GM19467 (cell line): ENCODE measurements around the gene PEX11G.

Source experiments
- ATAC-seq: cut with Tn5 transposase; IDR thresholded peaks from one replicate; pipeline ENCODE4 v1.9.1; 2021; ENCODE audit warnings: mild to moderate bottlenecking, moderate library complexity; ENCODE audit not compliant: unreplicated experiment

PEX11G gene

DNA sequence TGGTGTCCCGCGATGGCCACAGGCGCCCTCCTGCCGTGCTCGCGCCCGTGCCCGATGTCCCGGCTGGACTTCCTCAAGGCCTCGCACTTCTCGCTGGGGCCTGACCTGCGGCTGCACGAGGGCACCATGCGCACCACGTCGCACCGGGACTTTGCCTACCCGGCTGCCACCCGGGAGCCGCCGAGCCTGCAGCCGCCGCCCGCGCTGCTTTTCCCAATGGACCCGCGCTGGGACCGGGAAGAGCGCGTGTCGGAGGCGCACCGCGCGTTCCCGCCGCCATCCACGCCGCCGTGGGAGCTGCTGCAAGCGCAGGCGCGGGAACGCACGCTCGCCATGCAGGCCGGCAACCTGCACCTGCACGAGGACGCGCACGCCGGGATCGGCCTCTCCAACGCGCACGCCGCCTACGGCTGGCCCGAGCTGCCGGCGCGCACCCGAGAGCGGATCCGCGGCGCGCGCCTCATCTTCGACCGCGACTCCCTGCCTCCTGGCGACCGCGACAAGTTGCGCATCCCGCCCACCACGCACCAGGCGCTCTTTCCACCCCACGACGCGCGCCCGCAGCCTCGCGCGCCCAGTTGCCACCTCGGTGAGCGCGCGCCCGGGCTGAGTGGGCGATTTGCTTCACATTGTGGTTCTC is 12.1 kb upstream of the PEX11G start:
- ATAC-seq = no peak

DNA sequence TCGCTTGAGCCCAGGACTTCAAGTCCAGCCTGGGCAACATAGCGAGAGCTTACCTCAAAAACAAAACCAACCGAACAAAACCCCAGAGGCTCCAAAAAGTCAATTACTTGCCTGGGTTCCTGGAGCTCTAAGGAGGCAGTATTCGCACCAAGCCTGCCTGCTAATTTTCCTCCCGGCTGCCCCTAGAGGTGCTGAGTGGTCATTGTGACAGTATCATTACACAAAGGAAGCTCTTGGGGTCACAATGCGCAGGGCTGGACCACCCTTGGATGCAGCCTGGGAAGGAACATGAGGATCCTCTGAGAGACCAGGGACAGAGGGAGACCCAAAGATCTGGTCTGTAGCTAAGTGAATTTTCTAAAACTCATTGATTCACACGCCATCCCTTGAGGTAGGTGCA is 8.5 kb upstream of the PEX11G start:
- no peak for ATAC-seq

DNA sequence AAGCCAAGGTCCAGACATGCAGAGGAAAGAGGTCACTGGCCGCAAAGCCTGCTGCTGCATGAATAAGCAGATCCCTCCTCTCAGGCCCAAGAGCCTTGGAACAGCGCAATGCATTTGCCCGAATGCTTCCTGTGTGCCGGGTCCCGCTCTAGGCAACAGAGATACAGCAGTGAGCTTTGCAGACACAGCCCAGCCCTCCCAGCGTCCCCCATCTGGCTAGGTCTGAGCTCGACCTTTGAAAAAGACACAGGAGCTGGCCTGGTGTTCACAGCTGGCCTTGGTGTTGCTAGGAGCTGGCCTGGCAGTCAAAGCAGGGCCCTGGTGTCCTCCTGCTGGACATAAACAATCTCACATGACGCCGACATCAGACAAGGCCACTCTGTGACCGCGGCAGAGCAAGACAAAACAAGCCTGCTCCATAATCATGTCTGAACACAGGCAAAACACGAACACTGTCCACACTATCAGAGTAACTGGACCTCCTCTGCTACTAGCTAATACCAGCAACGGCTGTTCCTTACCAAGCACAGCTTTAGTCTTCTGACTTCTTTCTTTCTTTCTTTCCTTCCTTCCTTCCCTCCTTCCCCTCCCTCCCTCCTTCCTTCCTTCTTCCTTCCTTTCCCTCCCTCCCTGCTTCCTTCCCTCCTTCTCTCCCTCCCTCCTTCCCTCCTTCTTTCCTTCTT is 5.7 kb upstream of the PEX11G start:
- ATAC-seq = no peak

DNA sequence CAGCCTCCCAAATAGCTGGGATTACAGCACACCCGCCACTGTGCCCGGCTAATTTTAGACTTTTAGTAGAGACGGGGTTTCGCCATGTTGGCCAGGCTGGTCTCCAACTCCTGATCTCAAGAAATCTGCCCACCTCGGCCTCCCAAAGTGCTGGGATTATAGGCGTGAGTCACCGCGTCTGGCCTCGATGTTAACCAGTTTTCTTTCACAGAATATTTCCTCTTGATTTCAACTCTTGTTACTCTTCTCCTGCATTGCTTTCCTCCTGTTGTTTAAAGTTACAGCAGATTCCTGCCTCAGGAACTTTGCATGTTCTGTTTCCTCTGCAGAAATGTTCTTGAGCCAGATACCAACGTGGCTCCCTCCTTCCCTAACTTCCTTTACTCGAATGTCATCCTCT is 3.7 kb upstream of the PEX11G start:
- no peak for ATAC-seq

DNA sequence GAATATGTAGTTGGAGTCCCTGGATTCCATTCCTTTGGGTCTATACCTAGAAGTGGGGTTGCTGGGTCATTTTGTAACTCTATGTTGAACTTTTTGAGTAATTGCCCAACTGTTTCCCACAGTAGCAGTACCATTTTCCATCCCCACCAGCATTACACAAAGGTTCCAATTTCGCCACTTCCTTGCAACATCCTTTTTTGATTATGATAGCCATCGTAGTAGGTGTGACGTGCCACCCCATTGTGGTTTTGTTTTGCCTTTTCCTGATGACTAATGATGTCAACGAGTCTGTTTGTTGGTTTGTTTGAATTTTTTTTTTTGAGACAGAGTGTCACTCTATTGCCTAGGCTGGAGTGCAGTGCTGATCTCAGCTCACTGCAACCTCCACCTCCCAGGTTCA is 3.3 kb upstream of the PEX11G start:
- no peak for ATAC-seq

DNA sequence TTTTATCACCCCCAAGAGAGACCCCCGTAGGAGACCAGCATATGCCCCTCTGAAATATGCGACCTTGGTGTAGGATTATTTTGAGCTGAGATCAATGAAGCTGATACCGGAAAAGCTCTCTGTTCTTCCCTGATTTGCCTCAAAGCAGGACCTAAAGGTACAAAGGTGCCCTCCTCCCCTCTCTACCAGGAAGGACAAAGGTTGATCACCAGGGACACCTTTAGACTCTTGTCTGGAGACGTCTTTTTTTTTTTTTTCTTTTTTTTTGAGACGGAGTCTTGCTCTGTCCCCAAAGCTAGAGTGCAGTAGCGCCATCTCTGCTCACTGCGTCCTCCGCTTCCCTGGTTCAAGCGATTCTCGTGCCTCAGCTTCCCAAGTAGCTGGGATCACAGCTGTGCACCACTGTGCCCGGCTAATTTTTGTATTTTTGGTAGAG is 792 bp upstream of the PEX11G start:
- ATAC-seq = no peak

DNA sequence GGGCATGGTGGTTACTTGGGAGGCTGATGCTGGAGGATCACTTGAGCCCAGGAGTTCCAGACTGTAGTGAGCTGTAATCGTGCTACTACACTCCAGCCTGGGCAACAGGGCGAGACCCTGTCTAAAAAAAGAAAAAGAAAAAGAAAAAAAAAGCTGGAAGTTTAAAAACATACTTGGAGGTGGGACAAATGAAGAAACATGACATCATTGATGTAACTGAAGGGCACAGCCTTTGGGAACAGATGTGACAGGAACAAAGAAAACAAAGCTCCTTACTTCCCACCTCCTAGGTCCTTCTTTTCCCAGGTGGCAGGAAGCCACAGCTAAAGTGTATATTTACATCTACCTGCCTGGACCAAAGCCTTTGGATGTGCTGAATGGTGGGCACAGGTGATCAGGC is 1.9 kb downstream of the PEX11G start:
- ATAC-seq = no peak

DNA sequence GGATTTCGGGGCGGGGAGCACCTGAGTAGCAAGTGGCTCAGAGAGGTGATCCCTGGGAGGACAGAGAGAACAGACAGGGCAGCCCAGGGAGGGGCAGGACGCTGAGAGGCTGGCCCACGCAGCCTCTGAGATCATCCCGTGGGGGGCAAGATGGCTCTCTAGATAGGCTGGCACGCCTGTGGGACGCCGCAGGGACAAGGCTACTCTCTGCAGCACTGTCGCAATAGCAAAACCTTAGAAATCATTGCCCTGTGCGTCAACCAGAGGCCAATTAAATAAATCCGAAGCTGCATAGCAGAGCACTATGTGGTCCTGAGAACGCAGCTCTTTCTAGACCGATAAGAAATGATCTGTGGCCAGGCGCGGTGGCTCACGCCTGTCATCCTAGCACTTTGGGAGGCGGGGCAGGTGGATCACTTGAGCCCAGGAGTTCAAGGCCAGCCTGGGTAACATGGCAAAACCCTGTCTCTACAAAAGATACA is 5.1 kb downstream of the PEX11G start:
- no peak for ATAC-seq

DNA sequence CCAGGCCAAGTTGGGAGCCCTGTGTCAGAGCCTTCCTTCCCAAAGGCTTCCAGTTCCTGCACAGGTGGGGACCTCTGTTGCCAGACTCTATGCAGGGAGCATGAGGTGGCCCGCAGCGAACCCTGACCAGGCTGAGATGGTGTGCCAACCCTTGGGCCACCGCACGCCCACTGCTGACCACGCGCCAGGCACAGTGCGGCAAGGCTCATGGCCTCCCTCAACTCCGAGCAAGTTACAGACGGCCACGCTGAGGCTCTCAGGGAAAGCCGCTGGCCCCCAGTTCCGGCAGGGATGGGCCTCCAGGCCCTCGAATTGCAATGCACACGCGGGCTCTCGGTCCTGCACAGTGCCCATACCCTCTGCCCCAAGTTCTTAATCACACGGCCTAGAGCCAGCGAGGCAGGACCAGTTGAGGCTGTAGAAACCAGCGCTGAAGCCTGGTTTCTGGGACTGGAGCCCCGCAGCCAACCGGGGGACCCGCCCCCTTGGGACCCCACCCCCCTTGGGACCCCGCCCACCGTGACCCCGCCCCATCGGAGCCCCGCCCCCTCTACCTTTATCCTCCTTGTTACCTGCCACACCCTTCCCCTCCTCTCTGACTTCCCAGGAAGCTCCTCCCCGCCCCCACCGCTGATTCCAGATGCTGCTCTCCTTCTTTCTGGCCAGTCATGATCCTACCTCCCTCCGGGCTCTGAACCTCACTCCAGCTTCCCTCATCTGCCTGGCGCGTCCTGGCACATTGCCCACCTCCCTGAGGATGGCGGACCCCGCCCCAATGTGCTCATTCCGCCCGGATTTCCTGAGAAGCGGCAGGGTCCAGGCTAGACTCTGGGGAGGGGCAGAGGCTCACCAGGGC is 6.0 kb downstream of the PEX11G start:
- ATAC-seq = no peak

DNA sequence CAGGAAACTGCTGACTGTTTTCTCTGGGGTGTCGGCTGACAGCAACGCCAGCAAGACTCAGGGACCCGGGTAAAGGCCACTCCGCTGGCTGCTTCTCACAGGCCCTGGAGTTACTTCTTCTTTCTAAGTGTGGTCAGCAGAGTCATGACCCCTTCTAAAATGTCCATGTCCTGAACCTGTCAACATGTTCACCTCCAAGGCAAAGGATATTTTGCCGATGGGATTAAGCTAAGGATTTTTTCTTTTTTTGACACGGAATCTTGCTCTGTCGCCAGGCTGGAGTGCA is 7.9 kb downstream of the PEX11G start:
- ATAC-seq = no peak

DNA sequence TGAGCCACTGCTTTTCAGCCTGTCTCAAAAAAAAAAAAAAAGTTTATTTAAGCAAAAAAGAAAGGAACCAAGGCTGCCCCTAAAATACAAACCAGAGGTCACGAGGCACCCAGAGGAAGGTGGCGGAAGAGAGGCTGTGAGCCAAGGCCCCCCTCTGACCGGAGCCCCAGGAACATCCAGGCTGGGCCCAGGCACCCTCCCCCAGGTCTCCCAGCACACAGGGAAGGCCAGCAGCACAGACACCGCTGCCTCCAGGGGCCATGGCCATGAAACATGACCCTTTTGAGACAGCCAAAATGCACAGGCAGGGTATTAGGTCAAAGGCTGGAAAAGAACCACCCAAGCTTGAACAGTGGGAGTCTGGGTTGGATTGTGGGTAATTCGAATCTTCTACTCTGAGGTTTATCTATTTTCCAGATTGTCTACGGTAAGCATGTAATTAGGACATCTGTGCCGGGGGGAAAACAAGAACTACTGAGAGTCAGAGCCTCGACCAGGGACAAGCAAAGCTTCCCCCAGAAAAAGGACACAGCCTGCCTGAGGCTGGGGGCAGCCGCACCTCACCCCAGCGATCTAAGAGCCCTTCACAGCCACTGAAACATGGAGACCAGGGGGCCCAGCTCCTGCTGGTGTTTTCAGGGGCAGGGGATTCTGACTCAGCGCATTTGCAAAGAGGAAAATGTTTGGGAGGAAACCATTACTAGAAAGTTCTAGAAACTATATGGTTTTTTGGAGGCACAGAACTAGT is 8.4 kb downstream of the PEX11G start:
- ATAC-seq = no peak

DNA sequence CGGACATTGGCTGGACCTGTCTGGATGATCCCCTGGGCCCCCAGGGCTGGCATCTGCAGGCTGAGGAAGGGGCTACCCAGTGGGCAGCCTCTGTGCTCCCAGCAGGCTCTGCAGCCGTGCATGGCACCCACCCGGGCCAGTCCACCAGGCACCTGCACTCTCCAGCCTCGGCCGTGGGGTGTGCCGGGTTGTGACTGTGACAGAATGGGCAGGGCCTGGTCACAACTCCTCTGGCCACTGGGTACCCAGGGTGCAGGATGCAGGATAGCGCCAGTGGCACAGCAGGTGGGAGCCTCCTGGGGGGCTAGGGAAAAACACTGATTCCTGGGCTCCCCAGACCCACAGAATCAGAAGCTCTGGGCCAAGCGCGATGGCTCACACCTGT is 10.0 kb downstream of the PEX11G start:
- ATAC-seq = no peak

DNA sequence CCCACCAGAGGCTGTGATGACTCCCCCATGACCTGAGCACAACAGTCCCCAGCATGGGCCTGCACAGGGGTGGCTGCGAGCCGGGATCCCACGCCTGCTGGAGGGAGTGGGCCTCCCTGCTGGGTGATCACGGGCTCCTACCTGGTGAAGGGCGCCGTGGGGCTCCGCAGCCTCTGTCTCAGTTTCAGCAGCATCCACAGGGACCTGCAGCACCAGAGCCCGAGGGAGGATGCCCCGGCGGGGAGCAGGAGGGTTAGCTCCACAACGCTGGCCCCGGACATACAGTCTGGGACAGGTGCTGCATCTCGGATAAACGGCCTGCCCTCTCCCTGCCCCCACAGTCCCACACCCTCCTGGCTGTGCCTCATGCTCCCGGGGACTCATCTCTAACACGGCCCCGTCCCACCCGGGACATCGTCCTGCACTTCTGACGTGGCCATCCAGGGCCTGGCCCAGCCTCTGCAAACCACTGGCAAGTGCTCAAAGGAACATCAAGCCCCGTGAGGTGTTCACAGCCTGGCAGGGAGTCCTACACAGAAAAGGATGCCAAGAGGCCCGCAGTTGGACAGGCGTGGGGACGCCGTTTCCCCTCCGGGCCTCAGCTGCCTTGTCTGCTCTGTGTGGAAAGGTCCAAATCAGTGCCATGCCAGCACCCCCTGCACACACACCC is 10.5 kb downstream of the PEX11G start:
- no peak for ATAC-seq

DNA sequence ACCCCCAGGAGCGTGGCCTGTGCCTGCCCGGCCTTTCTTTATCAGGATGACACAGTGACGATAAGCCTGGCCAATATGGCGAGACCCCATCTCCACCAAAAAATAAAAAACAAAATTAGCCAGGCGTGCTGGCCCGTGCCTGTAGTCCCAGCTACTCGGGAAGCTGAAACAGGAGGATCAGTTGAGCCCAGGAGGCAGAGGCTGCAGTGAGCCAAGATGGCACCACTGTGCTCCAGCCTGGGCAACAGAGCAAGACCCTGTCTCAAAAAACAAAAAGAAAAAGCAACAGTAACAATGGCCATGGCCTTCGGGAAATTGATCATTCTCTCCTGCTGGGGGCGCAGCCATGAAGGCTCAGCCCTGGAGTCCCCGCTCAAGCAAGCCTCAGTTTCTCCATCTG is 11.1 kb downstream of the PEX11G start:
- ATAC-seq = no peak

DNA sequence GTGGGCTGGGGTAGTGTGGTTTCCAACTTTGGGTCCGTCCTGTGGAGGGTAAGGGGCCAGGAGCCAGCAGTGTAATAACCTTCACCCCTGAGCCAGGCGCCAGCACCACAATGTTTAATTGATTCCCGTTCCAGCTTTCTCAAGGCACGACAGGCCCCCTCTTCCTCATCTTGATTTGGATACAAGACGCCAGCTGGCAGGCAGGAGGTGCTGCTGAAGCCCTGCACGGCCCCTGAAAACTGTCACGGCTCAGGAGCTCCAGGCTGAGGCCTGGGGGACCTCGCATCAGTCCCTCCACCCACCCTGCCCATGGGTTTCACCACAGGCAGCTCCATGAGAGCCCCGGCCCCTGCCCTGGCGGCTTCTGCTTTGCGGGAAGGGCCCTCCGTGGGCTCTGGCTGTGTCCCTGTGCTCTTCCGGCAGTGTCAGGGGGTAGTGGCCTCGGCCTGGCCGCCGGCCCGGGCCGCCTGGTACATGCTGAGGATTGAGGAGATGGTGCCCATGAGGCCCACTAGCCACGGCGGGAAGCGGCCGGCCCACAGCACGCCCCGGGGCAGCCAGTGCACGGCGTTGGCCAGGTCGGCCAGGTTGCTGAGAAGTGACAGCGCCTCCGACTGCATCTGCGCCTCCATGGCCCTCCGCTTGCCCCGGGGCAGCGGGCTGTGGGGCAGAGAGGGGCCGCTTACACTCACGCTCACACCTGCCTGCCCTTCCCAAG is 11.9 kb downstream of the PEX11G start:
- no peak for ATAC-seq

DNA sequence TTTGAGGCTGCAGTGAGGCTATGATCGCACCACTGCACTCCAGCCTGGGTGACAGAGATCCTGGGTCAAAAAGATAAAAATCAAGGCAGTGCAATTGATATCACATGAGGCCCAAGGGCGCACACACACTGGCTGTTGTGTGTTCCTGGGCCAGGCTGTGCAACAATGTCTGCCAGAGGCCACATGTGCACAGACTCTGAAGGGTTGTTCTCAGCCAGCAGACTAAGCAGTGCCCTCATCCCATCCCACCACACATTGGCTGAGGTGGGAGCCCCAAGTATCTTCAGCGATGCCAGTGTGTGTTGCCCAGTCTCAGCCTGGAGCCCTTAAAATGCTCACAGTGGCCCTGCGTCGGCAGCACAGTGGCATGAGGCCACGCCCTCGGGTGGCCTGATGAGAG is 12.6 kb downstream of the PEX11G start:
- ATAC-seq = no peak

DNA sequence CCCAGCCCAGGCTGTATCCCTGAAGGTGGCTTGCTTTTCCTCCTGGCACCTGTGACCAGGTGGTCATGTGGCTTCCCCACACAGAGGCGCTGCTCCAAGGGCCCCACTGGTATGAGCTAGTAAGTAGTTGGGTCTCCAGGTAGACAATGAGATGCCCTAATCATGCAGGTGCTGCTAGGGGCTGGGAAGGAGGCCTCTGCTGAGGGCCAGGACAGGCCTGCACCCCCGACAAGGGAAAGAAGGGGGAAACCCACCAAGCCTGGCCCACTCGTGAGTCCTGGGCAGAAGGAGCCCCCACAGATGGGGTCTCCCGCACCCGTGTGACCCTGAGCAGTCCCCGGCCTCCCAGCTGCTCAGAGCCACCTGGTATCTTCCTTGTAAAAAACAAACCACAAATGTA is 13.2 kb downstream of the PEX11G start:
- no peak for ATAC-seq

DNA sequence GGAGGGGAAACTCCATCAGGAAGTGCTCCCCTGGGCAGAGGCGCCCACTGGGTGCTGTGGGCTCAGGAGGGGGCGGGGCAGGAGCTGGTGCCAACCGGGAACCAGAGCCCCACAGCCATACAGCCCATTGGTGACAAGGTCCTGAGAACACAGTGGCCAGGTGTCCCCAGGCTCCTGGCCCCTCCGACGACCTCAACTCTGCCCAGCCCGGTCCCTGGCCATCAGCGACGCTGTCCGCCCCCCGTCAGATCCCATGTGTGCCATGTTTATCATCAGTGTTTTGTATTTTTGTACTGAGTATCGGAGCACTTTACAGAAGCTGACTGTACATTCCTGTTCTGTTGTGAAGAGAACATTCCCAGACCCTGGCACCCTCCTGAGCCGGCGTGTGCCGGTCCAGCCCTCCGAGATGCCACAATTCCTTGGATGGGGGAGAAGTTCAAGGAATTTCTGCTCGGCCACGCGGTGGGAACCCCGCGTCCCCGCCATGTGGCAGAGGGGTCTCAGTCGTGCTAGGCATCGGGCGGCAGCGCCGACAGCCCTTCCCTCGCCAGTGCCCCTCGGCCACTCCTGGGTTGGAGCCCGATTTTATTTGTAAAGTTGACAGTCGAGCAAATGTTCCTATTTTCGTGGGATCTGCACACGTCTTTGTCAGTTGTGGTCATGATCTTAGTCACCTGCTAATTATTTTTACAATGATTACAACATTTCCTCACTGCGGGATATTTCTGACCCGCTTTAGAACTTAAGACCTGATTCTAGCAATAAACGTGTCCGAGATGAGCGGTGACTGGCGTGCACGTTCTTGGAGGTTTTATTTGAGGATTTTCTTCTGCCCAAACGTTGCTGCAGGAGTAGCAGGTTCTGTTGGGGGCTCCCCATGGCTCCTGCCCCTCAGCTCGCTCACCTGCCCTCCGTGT is 16.9 kb downstream of the PEX11G start:
- no peak for ATAC-seq
